A172 (cell line): ENCODE measurements around the gene ZNF273. TPM values are rescaled to one million over a fixed set of nuclear protein-coding genes. Genes with fewer than 3 reads are reported as not detected.
"Not testable (repeated sequence)": the region's sequence is repeated elsewhere in the genome, so short reads cannot be mapped to it uniquely, and the experiment has no call there.

Experiments used
- DNase-seq: peaks from one replicate; pipeline ENCODE4 v3.0.0-alpha.2; 2015; ENCODE audit warnings: low spot score
- total RNA-seq: library from RNA; depleted of rRNA; stranded (reverse); fragments of >200 nt; shearing (Covaris generic); gene quantifications from 2 replicates; pipeline ENCODE4 v1.2.3, GENCODE V29; 2014

Gene ZNF273
- total RNA-seq, 1 experiment from 2014 or later, result 17.1 TPM

GRCh38 chr7:64888901-64889685 is 14.0 kb upstream of the ZNF273 start:
- no peak for DNase-seq

GRCh38 chr7:64889686-64890162 is 13.3 kb upstream of the ZNF273 start:
- DNase-seq, result no peak

GRCh38 chr7:64890273-64890672 is 12.8 kb upstream of the ZNF273 start:
- DNase-seq, result not testable (repeated sequence)

DNA sequence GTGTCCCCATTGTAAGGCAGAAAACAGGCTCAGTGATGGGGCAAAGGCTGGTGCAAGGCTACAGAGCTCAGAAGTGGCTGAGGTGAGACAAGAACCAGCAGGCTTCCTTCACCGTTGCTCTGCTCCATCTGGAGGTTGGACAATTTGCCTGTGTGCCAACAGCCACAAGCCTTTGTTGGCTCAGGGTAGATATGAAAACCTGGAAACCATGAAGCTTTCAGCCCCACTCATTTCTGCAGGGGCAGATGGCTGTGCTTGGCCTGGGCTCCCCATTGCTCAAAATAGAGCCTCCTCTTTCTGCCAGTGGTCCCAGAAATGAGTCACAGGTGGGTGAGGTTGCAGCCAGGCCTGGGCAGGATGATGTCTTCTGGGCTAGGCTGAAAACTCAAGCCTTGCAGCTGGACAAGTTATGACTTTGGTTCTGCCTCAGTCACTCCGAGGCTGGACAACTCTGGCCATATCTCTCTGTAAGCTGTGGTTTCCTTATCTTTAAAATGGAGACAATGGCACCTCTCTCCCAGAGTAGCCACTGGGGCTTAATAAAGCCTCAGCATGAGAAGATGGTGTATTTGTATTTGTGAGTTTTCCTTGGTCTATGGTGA is 12.2 kb upstream of the ZNF273 start:
- DNase-seq, result peak; percentile 57

DNA sequence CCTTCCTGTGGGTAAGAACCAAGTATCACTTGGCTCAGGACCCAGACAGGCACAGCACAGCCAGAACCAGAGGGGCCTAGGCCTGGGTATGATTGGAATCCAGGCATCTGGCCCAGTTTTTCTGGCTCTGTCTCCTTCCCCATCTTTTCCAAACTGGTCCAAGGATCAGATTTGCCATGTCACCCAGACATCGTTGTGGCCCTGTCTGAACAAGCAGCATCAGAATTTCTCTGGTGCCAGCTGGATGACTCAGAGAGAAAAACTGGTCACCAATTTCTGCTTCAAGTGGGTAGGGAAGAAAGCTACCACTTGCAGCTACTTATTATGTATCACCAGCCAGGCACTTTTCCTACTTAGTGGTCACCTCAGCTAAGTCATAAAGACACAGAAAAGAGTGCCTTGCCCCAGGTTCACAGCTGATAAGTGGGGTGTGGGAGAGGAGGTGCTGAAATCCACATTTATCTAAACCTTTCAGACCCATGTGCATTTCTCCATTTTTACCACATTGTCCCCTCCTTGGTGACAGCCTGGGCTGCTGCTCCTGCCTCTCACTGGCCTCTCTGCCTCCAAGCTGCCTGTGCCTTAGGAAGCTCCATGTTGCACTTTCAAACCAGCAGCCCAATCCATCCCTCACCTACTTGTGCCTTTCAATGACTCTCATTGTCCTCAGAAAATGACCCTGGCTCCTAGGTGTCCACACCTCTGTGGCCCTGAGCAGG is 11.6 kb upstream of the ZNF273 start:
- DNase-seq, result peak; percentile 76

DNA sequence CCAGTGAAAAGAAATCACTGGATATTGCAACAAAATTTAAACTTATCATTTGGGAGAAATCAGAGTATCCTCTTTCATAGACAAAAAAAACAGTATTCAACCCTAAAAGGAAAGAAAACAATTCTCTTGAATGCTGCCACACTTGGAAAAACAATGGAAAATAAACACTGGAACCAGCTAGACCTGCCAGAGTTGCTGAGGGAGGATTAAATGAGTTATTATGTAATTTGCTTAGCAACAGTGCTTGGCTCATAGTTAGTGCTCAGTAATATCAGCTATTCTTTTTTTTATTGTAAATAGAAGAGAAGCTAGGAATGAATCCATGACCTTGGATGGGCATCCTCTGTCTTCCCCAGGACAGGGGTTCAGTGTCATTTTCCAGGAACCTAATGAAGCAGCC is 11.0 kb upstream of the ZNF273 start:
- no peak for DNase-seq

DNA sequence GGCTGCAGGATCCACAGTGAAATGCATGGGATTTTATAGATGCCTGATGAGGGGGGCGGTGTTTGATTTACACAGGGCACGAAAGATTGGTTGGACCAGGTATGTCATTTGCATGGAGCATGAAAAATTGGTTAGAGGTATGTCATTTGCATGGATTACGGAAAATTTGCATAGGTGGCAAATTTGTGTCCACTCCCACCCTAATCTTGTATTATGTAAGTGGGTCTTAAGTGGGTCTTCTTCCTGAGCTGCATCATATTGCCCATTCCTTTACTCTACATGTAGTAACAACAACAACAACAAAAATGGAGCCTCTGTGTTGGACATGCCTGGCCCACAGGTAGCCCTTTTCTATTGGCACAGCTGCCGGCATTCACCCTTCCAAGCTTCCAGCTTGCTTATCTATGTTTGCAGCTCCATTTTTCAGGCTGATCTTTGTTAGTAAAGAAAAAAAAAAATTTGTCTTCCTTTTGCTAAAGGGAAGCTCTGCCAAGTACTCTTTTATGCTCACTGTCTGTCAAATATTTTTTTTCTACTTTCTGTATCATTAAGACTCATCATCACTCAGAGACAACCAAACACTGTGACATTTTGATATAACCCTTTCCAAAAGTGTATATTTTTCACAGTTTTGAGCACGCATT is 10.3 kb upstream of the ZNF273 start:
- no peak for DNase-seq

DNA sequence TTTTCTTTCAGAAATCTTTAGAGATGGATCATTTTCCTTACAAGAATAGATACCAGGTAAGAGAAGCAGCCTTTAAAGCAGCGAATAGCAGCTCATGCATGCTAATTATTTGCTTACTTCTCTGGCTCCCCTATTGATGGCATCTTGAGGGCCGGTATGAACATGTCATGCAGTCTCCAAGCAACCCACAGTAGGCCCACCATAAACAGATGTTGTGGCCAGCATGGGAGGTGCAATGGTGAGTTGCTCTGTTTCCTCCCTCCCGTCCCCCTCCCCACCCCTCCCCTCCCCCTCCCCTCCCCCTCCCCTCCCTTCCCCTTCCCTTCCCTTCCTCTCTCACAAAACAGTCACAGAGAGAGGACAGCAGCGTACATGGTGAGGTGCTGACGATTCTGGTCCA is 9.7 kb upstream of the ZNF273 start:
- DNase-seq, result no peak

DNA sequence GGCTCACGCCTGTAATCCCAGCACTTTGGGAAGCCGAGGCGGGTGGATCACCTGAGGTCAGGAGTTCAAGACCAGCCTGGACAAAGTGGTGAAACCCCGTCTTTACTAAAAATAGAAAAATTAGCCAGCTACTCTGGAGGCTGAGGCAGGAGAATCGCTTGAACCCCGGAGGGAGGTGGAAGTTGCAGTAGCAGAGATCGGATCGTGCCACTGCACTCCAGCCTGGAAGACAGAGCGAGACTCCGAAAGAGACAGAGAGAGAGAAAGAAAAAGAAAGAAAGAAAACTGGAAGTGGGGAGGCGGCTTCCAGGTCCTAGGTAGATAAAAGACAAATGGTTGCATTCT is 640 bp upstream of the ZNF273 start:
- not testable (repeated sequence) for DNase-seq

- DNase-seq, result no peak
These were observed 935 bp downstream of the ZNF273 start for GRCh38 chr7:64904008-64904407.

GRCh38 chr7:64905133-64905532 is 2.1 kb downstream of the ZNF273 start:
- DNase-seq, result no peak

DNA sequence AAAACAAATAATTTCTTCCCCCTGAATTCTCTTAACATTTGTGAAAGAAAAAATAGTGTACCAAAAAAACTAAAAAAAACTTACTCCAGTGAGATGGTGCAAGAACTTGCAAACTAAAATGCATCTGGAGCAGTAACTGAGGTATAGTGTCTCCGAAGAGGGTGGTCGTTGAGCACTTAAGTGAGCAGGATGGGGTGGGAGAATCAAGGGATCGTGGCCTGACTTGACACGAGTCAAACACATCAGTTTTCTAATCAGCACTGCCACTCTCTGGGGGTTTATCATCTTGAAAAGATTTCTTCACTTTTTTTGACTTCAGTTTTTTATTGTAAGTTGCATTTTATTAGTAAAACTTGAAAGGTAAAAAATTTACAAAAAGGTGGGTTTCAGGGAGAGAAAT is 2.5 kb downstream of the ZNF273 start:
- no peak for DNase-seq

GRCh38 chr7:64907641-64908326 is 4.7 kb downstream of the ZNF273 start:
- DNase-seq, result peak; percentile 61

DNA sequence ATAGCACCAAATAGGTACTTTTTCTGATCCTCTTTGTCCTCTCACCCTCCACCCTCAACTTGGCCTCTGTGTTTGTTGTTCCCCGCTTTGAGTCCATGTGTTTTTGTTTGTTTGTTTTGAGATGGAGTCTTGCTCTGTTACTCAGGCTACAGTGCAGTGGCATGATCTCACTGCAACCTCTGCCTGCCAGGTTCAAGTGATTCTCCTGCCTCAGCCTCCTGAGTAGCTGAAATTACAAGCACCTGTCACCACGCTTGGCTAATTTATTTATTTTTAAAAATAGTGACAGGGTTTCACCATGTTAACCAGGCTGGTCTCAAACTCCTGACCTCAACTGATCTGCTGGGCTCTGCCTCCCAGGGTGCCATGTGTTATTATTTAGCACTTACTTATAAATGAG is 5.3 kb downstream of the ZNF273 start:
- DNase-seq, result no peak

GRCh38 chr7:64914557-64914956 is 11.5 kb downstream of the ZNF273 start:
- no peak for DNase-seq

GRCh38 chr7:64915301-64915700 is 12.2 kb downstream of the ZNF273 start:
- DNase-seq, result not testable (repeated sequence)

- not testable (repeated sequence) for DNase-seq
These were observed 25.4 kb downstream of the ZNF273 start for GRCh38 chr7:64928252-64929187.

- no peak for DNase-seq
These were observed 31.4 kb downstream of the ZNF273 start for GRCh38 chr7:64934478-64934877.

DNA sequence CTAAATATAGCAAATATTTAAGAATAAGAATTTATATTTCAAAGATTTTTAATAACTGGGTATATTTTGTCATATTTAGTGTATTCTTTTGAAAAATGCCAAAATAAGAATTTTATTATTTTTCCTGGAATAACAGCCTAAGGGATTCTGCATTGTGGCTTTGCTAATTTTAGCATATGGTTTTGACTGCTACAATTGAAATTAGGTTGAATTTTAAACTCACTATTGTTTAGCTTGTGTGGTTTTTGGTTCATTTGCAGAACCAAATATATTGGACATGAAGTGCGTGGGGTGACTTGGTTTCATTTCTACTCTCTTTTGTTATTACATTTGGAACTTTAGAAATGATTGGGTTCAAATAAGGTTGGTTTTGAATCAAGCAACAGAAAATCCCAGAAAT is 35.5 kb downstream of the ZNF273 start:
- no peak for DNase-seq

DNA sequence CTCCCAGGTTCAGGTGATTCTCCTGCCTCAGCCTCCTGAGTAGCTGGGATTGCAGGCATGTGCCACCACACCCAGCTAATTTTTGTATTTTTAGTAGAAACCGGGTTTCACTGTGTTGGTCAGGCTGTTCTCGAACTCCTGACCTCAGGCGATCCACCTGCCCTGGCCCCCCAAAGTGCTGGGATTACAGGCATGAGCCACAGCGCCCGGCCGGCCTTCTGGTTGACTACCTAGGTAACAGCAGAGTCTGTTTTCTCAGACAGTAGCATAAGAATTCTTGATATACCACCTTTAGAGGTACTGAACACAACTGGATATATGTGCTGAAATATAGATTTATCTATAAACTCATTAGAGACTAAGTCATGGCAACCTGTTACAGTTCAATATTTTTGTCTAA is 36.9 kb downstream of the ZNF273 start:
- DNase-seq, result not testable (repeated sequence)
